HEK293 (cell line): ENCODE results near the gene BLM.

Experiments
- CTCF ChIA-PET: fragments of 350-600 bp; formaldehyde crosslinking; extraction: SDS; loops from one replicate; lab custom pipeline; 2021; ENCODE audit warnings: antibody characterized with exemption; lab: Yijun Ruan, JAX
- POLR2A ChIA-PET: fragments of 300-600 bp; formaldehyde crosslinking; extraction: SDS; loops from one replicate; lab custom pipeline; 2020; ENCODE audit warnings: antibody characterized with exemption, inconsistent platforms; lab: Yijun Ruan, JAX
- H3K27ac ChIP-seq: fragments of 200-500 bp; sonication (Bioruptor generic); 2 replicates; pipeline ENCODE4 v1.5.1; 2014; ENCODE audit warnings: low read depth, low read length, control low read depth, inconsistent platforms; ENCODE audit errors: extremely low read depth
- H3K36me3 ChIP-seq, 2 experiments: fragments of 200-500 bp in 1 of 2; sonication (Bioruptor generic) in 1 of 2; 1 replicate in 1 of 2; 2 replicates in 1 of 2; pipeline ENCODE4 v1.5.1; 2014 to 2017; ENCODE audit warnings: inconsistent platforms in 2 of 2, low read length in 2 of 2; ENCODE audit not compliant: control insufficient read depth in 2 of 2, insufficient read depth in 1 of 2
- H3K4me1 ChIP-seq: fragments of 200-500 bp; sonication (Bioruptor generic); 2 replicates; pipeline ENCODE4 v1.5.1; 2014; ENCODE audit warnings: mild to moderate bottlenecking, low read length, inconsistent platforms; ENCODE audit not compliant: control insufficient read depth, insufficient read depth
- H3K4me3 ChIP-seq: 2 replicates; pipeline ENCODE4 v1.5.1; 2011; ENCODE audit warnings: low read depth, mild to moderate bottlenecking, control low read depth, low read length, moderate library complexity
- H3K9me3 ChIP-seq: fragments of 200-500 bp; sonication (Bioruptor generic); 2 replicates; pipeline ENCODE4 v1.5.1; 2014; ENCODE audit warnings: low read depth, low read length, inconsistent platforms; ENCODE audit not compliant: control insufficient read depth, insufficient read depth
- ELK4 ChIP-seq: IDR thresholded peaks from 2 replicates; pipeline ENCODE4 v1.6.1; 2011; ENCODE audit warnings: mild to moderate bottlenecking, low read depth, low read length, borderline replicate concordance
- PRDM6 ChIP-seq: fragments of 450-650 bp; formaldehyde crosslinking; IDR thresholded peaks from 2 replicates; pipeline ENCODE4 v1.5.1; 2017; ENCODE audit warnings: missing biosample characterization, missing genetic modification characterization
- REST ChIP-seq: fragments of 450-650 bp; formaldehyde crosslinking; IDR thresholded peaks from 2 replicates; pipeline ENCODE4 v1.5.1; 2016; ENCODE audit warnings: missing biosample characterization, missing genetic modification characterization
- SP7 ChIP-seq: fragments of 450-650 bp; formaldehyde crosslinking; IDR thresholded peaks from 2 replicates; pipeline ENCODE4 v1.5.1; 2016; ENCODE audit warnings: missing biosample characterization, missing genetic modification characterization
- ZBTB26 ChIP-seq: fragments of 450-650 bp; formaldehyde crosslinking; optimal IDR thresholded peaks from 2 replicates; pipeline ENCODE3; 2016; ENCODE audit warnings: missing biosample characterization, mild to moderate bottlenecking, missing genetic modification characterization
- ZBTB48 ChIP-seq: fragments of 450-650 bp; formaldehyde crosslinking; IDR thresholded peaks from 2 replicates; pipeline ENCODE4 v1.5.1; 2016; ENCODE audit warnings: missing biosample characterization, missing genetic modification characterization
- ZFP3 ChIP-seq: fragments of 450-650 bp; formaldehyde crosslinking; IDR thresholded peaks from 2 replicates; pipeline ENCODE4 v1.5.1; 2016; ENCODE audit warnings: low read depth, missing biosample characterization, missing genetic modification characterization
- ZFP37 ChIP-seq: fragments of 450-650 bp; formaldehyde crosslinking; IDR thresholded peaks from 2 replicates; pipeline ENCODE4 v1.5.1; 2016; ENCODE audit warnings: missing biosample characterization, missing genetic modification characterization
- ZFP41 ChIP-seq: fragments of 450-650 bp; formaldehyde crosslinking; IDR thresholded peaks from 2 replicates; pipeline ENCODE4 v1.5.1; 2016; ENCODE audit warnings: missing biosample characterization, missing genetic modification characterization, borderline replicate concordance
- ZNF146 ChIP-seq: fragments of 450-650 bp; formaldehyde crosslinking; IDR thresholded peaks from 2 replicates; pipeline ENCODE4 v1.5.1; 2016; ENCODE audit warnings: missing biosample characterization, missing genetic modification characterization
- ZNF449 ChIP-seq: fragments of 450-650 bp; formaldehyde crosslinking; IDR thresholded peaks from 2 replicates; pipeline ENCODE4 v1.5.1; 2017; ENCODE audit warnings: missing biosample characterization, mild to moderate bottlenecking, missing genetic modification characterization, moderate library complexity
- ZNF510 ChIP-seq: fragments of 450-650 bp; formaldehyde crosslinking; IDR thresholded peaks from 2 replicates; pipeline ENCODE4 v1.5.1; 2018; ENCODE audit warnings: mild to moderate bottlenecking, missing genetic modification characterization, missing biosample characterization; ENCODE audit not compliant: insufficient replicate concordance
- ZNF610 ChIP-seq: fragments of 450-650 bp; formaldehyde crosslinking; IDR thresholded peaks from 2 replicates; pipeline ENCODE4 v1.5.1; 2016; ENCODE audit warnings: missing biosample characterization, missing genetic modification characterization, borderline replicate concordance
- ZNF629 ChIP-seq: fragments of 450-650 bp; formaldehyde crosslinking; IDR thresholded peaks from 2 replicates; pipeline ENCODE4 v1.5.1; 2017; ENCODE audit warnings: missing biosample characterization, missing genetic modification characterization
- ZNF76 ChIP-seq: fragments of 450-650 bp; formaldehyde crosslinking; IDR thresholded peaks from 2 replicates; pipeline ENCODE4; 2016; ENCODE audit warnings: low read depth, missing biosample characterization, missing genetic modification characterization, borderline replicate concordance
- ZNF792 ChIP-seq: fragments of 450-650 bp; formaldehyde crosslinking; IDR thresholded peaks from 2 replicates; pipeline ENCODE4 v1.5.1; 2016; ENCODE audit warnings: missing biosample characterization, missing genetic modification characterization

Gene BLM

GRCh38 chr15:90691982-90692773, 25.0 kb upstream of the BLM start:
- Histone ChIP-seq H3K4me1 (no peaks in the 10 kb centered on the region), H3K4me3 (no peak overlapping the region), H3K9me3 (no peaks in the 10 kb centered on the region), H3K36me3 (no peaks in the 10 kb centered on the region), H3K27ac (no peak overlapping the region)
- ChIA-PET CTCF (interaction anchor here (0.7 kb wide), 1 partner anchor 544 kb away, joined by 6 read pairs; no protein-coding TSS in a partner anchor), POLR2A (interaction anchor here (0.5 kb wide), 1 partner anchor 94 kb away, joined by 3 read pairs; no protein-coding TSS in a partner anchor)
- no peak for TF ChIP-seq ZNF610 (tag by site-specific recombination)

GRCh38 chr15:90694987-90695386, 22.2 kb upstream of the BLM start:
- no peaks in the 10 kb centered on the region for H3K4me1 ChIP-seq
- no peak overlapping the region for H3K4me3 ChIP-seq
- POLR2A ChIA-PET: no interaction called here
- H3K27ac ChIP-seq: no peak overlapping the region
- TF ChIP-seq PRDM6 (tag by site-specific recombination): no peak
- TF ChIP-seq ZNF76 (tag by site-specific recombination): no peak
- TF ChIP-seq ZNF449 (tag by site-specific recombination): no peak
- TF ChIP-seq ZBTB48 (tag by site-specific recombination): no peak
- no peak for TF ChIP-seq ZFP3
- no peak for TF ChIP-seq ZFP41 (tag by site-specific recombination)
- TF ChIP-seq ZNF792 (tag by site-specific recombination): no peak
- TF ChIP-seq ZNF629 (tag by site-specific recombination): no peak
- TF ChIP-seq ZNF510 (tag by site-specific recombination): no peak
- TF ChIP-seq ELK4: no peak
- no peak for TF ChIP-seq REST
- TF ChIP-seq ZFP37 (tag by site-specific recombination): no peak
- no peak for TF ChIP-seq ZNF146
- no peak for TF ChIP-seq SP7
- TF ChIP-seq ZBTB26 (tag by site-specific recombination): no peak
- H3K36me3 ChIP-seq: no peaks in the 10 kb centered on the region
- no peaks in the 10 kb centered on the region for H3K9me3 ChIP-seq
- CTCF ChIA-PET: interaction anchor here (0.6 to 1.1 kb wide), 2 partner anchors 46 to 383 kb away, joined by 4 read pairs; no protein-coding TSS in a partner anchor
